NT2/D1 (cell line): ENCODE data around the gene TUBA1C.

Source experiments
- SUZ12 ChIP-seq: IDR thresholded peaks from 2 replicates; pipeline ENCODE4 v1.6.1; 2011; ENCODE audit not compliant: insufficient read length, insufficient read depth; ENCODE audit errors: extremely low read depth
- YY1 ChIP-seq: IDR thresholded peaks from 2 replicates; pipeline ENCODE4 v1.6.1; 2011; ENCODE audit not compliant: insufficient read length, insufficient read depth
- ZNF274 ChIP-seq: IDR thresholded peaks from 2 replicates; pipeline ENCODE4 v1.6.1; 2011; ENCODE audit warnings: mild to moderate bottlenecking, low read depth, low read length

DNA sequence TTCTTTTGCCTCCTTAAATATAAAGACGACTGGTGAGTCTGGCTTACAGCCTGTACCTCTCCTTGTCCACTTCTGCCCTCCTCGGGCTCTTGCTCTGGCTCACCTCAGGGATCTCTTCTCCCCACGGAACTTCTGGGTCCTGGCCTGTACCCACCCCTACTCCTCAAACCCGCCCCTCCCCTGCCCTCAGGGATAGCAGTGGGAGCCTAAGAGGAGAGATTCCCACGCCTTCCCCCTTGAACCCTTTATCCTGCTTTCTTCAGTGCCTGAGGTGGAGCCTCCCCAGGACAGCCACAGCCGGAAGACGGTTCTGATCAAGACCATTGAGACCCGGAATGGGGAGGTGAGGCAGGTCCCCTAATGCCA, 32.8 kb downstream of the TUBA1C start:
- TF ChIP-seq YY1 (no peak), ZNF274 (no peak), SUZ12 (no peak)
